Measurements from ENCODE around the gene CD244.
"Not testable (repeated sequence)": the region's sequence is repeated elsewhere in the genome, so short reads cannot be mapped to it uniquely, and the experiment has no call there.

CD244 gene

GRCh38 chr1:160879056-160879455 lies 16.4 kb upstream of the CD244 start:
- no peak for DNase-seq (ENCODE audit: low read depth, low spot score)

- DNase-seq (ENCODE audit: low read depth, low spot score) = no peak
These were observed 14.5 kb upstream of the CD244 start for GRCh38 chr1:160877221-160877620.

GRCh38 chr1:160876311-160876710 lies 13.6 kb upstream of the CD244 start:
- no peak for DNase-seq (ENCODE audit: low read depth, low spot score)

- not testable (repeated sequence) for DNase-seq (ENCODE audit: low read depth, low spot score)
These were observed 12.9 kb upstream of the CD244 start for GRCh38 chr1:160875591-160875990.

GRCh38 chr1:160874935-160875334 lies 12.2 kb upstream of the CD244 start:
- DNase-seq (ENCODE audit: low read depth, low spot score) = no peak

- DNase-seq (ENCODE audit: low read depth, low spot score) = no peak
These were observed 5.5 kb upstream of the CD244 start for GRCh38 chr1:160868141-160868540.

- not testable (repeated sequence) for DNase-seq (ENCODE audit: low read depth, low spot score)
These were observed 5.0 kb upstream of the CD244 start for GRCh38 chr1:160867651-160868050.

- no peak for DNase-seq (ENCODE audit: low read depth, low spot score)
These were observed 4.1 kb upstream of the CD244 start for GRCh38 chr1:160866695-160867260.

GRCh38 chr1:160866001-160866694 lies 3.5 kb upstream of the CD244 start:
- DNase-seq (ENCODE audit: low read depth, low spot score) = no peak

GRCh38 chr1:160865337-160865736 lies 2.6 kb upstream of the CD244 start:
- no peak for DNase-seq (ENCODE audit: low read depth, low spot score)

GRCh38 chr1:160864173-160864572 lies 1.5 kb upstream of the CD244 start:
- DNase-seq (ENCODE audit: low read depth, low spot score) = no peak

GRCh38 chr1:160863774-160864131 lies 1.1 kb upstream of the CD244 start:
- no peak for DNase-seq (ENCODE audit: low read depth, low spot score)

GRCh38 chr1:160863061-160863773 lies 530 bp upstream of the CD244 start:
- DNase-seq (ENCODE audit: low read depth, low spot score) = no peak

- no peak for DNase-seq (ENCODE audit: low read depth, low spot score)
These were observed 1.7 kb downstream of the CD244 start for GRCh38 chr1:160860840-160861505.

- no peak for DNase-seq (ENCODE audit: low read depth, low spot score)
These were observed 3.5 kb downstream of the CD244 start for GRCh38 chr1:160859166-160859565.

GRCh38 chr1:160858507-160858906 lies 4.2 kb downstream of the CD244 start:
- no peak for DNase-seq (ENCODE audit: low read depth, low spot score)

GRCh38 chr1:160858097-160858496 lies 4.6 kb downstream of the CD244 start:
- DNase-seq (ENCODE audit: low read depth, low spot score) = no peak

- no peak for DNase-seq (ENCODE audit: low read depth, low spot score)
These were observed 7.3 kb downstream of the CD244 start for GRCh38 chr1:160855181-160855981.

GRCh38 chr1:160853754-160854153 lies 8.9 kb downstream of the CD244 start:
- DNase-seq (ENCODE audit: low read depth, low spot score) = no peak

GRCh38 chr1:160853014-160853413 lies 9.7 kb downstream of the CD244 start:
- DNase-seq (ENCODE audit: low read depth, low spot score) = no peak

GRCh38 chr1:160850993-160851392 lies 11.7 kb downstream of the CD244 start:
- no peak for DNase-seq (ENCODE audit: low read depth, low spot score)

- no peak for DNase-seq (ENCODE audit: low read depth, low spot score)
These were observed 12.1 kb downstream of the CD244 start for GRCh38 chr1:160850541-160850940.

All from brain pericyte (primary cell).